ENCODE data around the gene KRT28.
"Not testable (repeated sequence)": the region's sequence is repeated elsewhere in the genome, so short reads cannot be mapped to it uniquely, and the experiment has no call there.

The KRT28 gene

GRCh38 chr17:40778461-40778860 lies 21.3 kb downstream of the KRT28 start:
- DNase-seq, result no peak

- no peak for DNase-seq
Measured at GRCh38 chr17:40777971-40778370, 21.8 kb downstream of the KRT28 start.

DNA sequence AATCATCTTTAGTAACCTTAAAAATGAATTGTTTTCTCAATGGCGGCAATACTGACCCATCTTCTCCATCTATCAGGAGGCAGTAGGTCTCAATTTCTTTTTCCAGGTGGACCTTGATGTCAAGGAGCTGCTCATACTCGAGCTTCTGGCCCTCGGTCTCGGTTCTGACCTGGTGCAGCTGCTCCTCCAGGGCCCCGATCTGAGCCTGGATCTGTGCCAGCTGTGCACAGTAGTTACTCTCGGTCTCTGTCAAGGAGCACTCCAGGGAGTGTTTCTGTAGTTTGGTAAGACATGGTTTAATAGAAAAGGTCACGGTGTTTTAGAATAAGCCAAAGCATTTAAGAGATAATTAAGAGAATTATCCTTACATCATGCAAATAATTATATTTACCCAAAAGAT lies 22.3 kb downstream of the KRT28 start:
- no peak for DNase-seq

- no peak for DNase-seq
Measured at GRCh38 chr17:40775945-40776344, 23.8 kb downstream of the KRT28 start.

- no peak for DNase-seq
Measured at GRCh38 chr17:40772101-40772500, 27.7 kb downstream of the KRT28 start, which contains the start of gene KRT26. KRT26 (minus strand) TSS chr17:40772201; CDS start chr17:40772113, 88 bp downstream.

GRCh38 chr17:40765657-40766056 lies 34.1 kb downstream of the KRT28 start:
- no peak for DNase-seq

GRCh38 chr17:40763752-40764151 lies 36.0 kb downstream of the KRT28 start:
- no peak for DNase-seq

GRCh38 chr17:40760105-40761016 lies 39.4 kb downstream of the KRT28 start:
- DNase-seq, result no peak

- DNase-seq, result no peak
Measured at GRCh38 chr17:40755231-40755630, 44.5 kb downstream of the KRT28 start, which contains the start of gene KRT25. KRT25 (minus strand) TSS chr17:40755331; CDS start chr17:40755271, 60 bp downstream.

- DNase-seq, result no peak
Measured at GRCh38 chr17:40753804-40754203, 46.0 kb downstream of the KRT28 start.

DNA sequence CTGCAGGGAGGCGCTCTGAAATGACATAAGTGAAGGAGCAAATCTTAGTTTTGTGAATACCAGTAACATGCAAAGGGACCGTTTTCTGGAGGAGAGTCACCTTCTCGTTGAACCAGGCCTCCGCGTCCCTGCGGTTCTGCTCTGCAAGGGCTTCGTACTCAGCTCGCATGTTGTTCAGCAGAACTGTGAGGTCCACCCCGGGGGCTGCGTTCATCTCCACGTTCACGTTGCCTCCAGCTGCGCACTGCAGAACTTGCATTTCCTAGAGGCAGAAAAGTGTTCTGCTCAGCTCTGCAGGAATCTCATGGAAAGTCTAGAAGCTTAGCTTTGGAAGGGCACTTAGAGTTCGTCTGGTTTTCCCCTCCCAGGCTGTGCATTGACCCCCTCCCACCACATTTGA lies 48.7 kb downstream of the KRT28 start:
- no peak for DNase-seq

- no peak for DNase-seq
Measured at GRCh38 chr17:40750391-40750790, 49.4 kb downstream of the KRT28 start.

DNA sequence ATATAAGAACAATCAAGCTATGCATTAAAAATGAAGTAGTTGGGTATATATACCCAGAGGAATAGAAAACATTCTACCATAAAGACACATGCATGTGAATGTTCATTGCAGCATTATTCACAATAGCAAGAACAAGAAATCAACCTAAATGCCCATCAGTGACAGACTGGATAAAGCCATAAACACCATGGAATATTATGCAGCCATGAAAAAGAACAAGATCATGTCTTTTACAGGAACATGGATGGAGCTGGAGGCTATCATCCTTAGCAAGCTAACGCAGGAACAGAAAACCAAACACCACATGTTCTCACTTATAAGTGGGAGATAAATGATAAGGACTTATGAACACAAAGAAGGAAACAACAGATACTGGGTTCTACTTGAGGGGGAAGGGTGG lies 51.1 kb downstream of the KRT28 start:
- DNase-seq, result not testable (repeated sequence)

Measured in activated CD4-positive, alpha-beta T cell treated with anti-CD3 and anti-CD28 coated beads, Interleukin-2, amount 50 U/mL, for 16 hours (primary cell).